Measurements from ENCODE around the gene CYFIP1.

CYFIP1 gene

GRCh38 chr15:22869856-22870255 is 110.3 kb downstream of the CYFIP1 start:
- Mint-ChIP-seq H3K9me3 (ENCODE audit: low read depth) (no peaks in the 10 kb centered on the region), H3K27me3 (no peaks in the 10 kb centered on the region), H3K27ac (no peak overlapping the region), H3K4me3 (no peak overlapping the region), H3K4me1 (ENCODE audit: low read depth) (no peaks in the 10 kb centered on the region), H3K36me3 (peaks cover 3% of the 10 kb centered on the region)

GRCh38 chr15:22868928-22869327 is 111.2 kb downstream of the CYFIP1 start:
- H3K4me3 Mint-ChIP-seq = no peak overlapping the region
- no peaks in the 10 kb centered on the region for H3K9me3 Mint-ChIP-seq (ENCODE audit: low read depth)
- no peaks in the 10 kb centered on the region for H3K4me1 Mint-ChIP-seq (ENCODE audit: low read depth)
- peaks cover 3% of the 10 kb centered on the region for H3K36me3 Mint-ChIP-seq
- H3K27ac Mint-ChIP-seq = peak overlapping the region; percentile 6
- H3K27me3 Mint-ChIP-seq = no peaks in the 10 kb centered on the region

- peaks cover 4% of the 10 kb centered on the region for H3K36me3 Mint-ChIP-seq
Observed at GRCh38 chr15:22868495-22868894, 111.7 kb downstream of the CYFIP1 start.

GRCh38 chr15:22867886-22868285 is 112.3 kb downstream of the CYFIP1 start:
- Mint-ChIP-seq H3K27ac (no peak overlapping the region), H3K4me1 (ENCODE audit: low read depth) (no peaks in the 10 kb centered on the region), H3K27me3 (no peaks in the 10 kb centered on the region), H3K4me3 (no peak overlapping the region), H3K36me3 (peaks cover 4% of the 10 kb centered on the region), H3K9me3 (ENCODE audit: low read depth) (no peaks in the 10 kb centered on the region)

More at GRCh38 chr15:22868495-22868894, 111.7 kb downstream of the CYFIP1 start:
- Mint-ChIP-seq H3K4me3 (no peak overlapping the region), H3K9me3 (ENCODE audit: low read depth) (no peaks in the 10 kb centered on the region), H3K27me3 (no peaks in the 10 kb centered on the region), H3K4me1 (ENCODE audit: low read depth) (no peaks in the 10 kb centered on the region), H3K27ac (no peak overlapping the region)

- Mint-ChIP-seq H3K27me3 (no peaks in the 10 kb centered on the region), H3K4me1 (ENCODE audit: low read depth) (peaks cover 5% of the 10 kb centered on the region), H3K36me3 (peaks cover 7% of the 10 kb centered on the region), H3K27ac (peak overlapping the region; percentile 13), H3K9me3 (ENCODE audit: low read depth) (no peaks in the 10 kb centered on the region), H3K4me3 (no peak overlapping the region)
Observed at GRCh38 chr15:22866079-22866478, 114.1 kb downstream of the CYFIP1 start.

- H3K9me3 Mint-ChIP-seq (ENCODE audit: low read depth) = no peaks in the 10 kb centered on the region
- H3K27ac Mint-ChIP-seq = no peak overlapping the region
- H3K27me3 Mint-ChIP-seq = no peaks in the 10 kb centered on the region
- H3K4me1 Mint-ChIP-seq (ENCODE audit: low read depth) = peaks cover 5% of the 10 kb centered on the region
- no peak overlapping the region for H3K4me3 Mint-ChIP-seq
- peaks cover 9% of the 10 kb centered on the region for H3K36me3 Mint-ChIP-seq
Observed at GRCh38 chr15:22863356-22863755, 116.8 kb downstream of the CYFIP1 start.

- peaks cover 9% of the 10 kb centered on the region for H3K36me3 Mint-ChIP-seq
- H3K4me1 Mint-ChIP-seq (ENCODE audit: low read depth) = peaks cover 5% of the 10 kb centered on the region
- no peaks in the 10 kb centered on the region for H3K9me3 Mint-ChIP-seq (ENCODE audit: low read depth)
- H3K27me3 Mint-ChIP-seq = no peaks in the 10 kb centered on the region
- H3K27ac Mint-ChIP-seq = peak overlapping the region; percentile 47
- no peak overlapping the region for H3K4me3 Mint-ChIP-seq
Observed at GRCh38 chr15:22861161-22861560, 119.0 kb downstream of the CYFIP1 start.

- no peak overlapping the region for H3K27ac Mint-ChIP-seq
- peaks cover 11% of the 10 kb centered on the region for H3K36me3 Mint-ChIP-seq
- no peaks in the 10 kb centered on the region for H3K9me3 Mint-ChIP-seq (ENCODE audit: low read depth)
- no peak overlapping the region for H3K4me3 Mint-ChIP-seq
- H3K4me1 Mint-ChIP-seq (ENCODE audit: low read depth) = peaks cover 2% of the 10 kb centered on the region
- no peaks in the 10 kb centered on the region for H3K27me3 Mint-ChIP-seq
Observed at GRCh38 chr15:22856659-22857058, 123.5 kb downstream of the CYFIP1 start.

- Mint-ChIP-seq H3K4me3 (no peak overlapping the region), H3K27ac (peak overlapping the region; percentile 3), H3K27me3 (no peaks in the 10 kb centered on the region), H3K36me3 (peaks cover 14% of the 10 kb centered on the region), H3K9me3 (ENCODE audit: low read depth) (no peaks in the 10 kb centered on the region), H3K4me1 (ENCODE audit: low read depth) (peaks cover 5% of the 10 kb centered on the region)
Observed at GRCh38 chr15:22855791-22856190, 124.4 kb downstream of the CYFIP1 start.

- H3K27ac Mint-ChIP-seq = no peak overlapping the region
Observed at GRCh38 chr15:22851513-22851912, 128.7 kb downstream of the CYFIP1 start.

GRCh38 chr15:22850055-22850454 is 130.1 kb downstream of the CYFIP1 start:
- Mint-ChIP-seq H3K27me3 (no peaks in the 10 kb centered on the region), H3K36me3 (peaks cover 5% of the 10 kb centered on the region), H3K4me1 (ENCODE audit: low read depth) (peaks cover 37% of the 10 kb centered on the region), H3K9me3 (ENCODE audit: low read depth) (no peaks in the 10 kb centered on the region), H3K4me3 (no peak overlapping the region), H3K27ac (no peak overlapping the region)

More at GRCh38 chr15:22851513-22851912, 128.7 kb downstream of the CYFIP1 start:
- peaks cover 30% of the 10 kb centered on the region for H3K4me1 Mint-ChIP-seq (ENCODE audit: low read depth)
- no peaks in the 10 kb centered on the region for H3K27me3 Mint-ChIP-seq
- H3K36me3 Mint-ChIP-seq = peaks cover 9% of the 10 kb centered on the region
- no peaks in the 10 kb centered on the region for H3K9me3 Mint-ChIP-seq (ENCODE audit: low read depth)
- no peak overlapping the region for H3K4me3 Mint-ChIP-seq

GRCh38 chr15:22846073-22846472 is 134.1 kb downstream of the CYFIP1 start:
- H3K27me3 Mint-ChIP-seq = no peaks in the 10 kb centered on the region
- H3K4me1 Mint-ChIP-seq (ENCODE audit: low read depth) = peaks cover 55% of the 10 kb centered on the region
- H3K4me3 Mint-ChIP-seq = no peak overlapping the region
- no peaks in the 10 kb centered on the region for H3K9me3 Mint-ChIP-seq (ENCODE audit: low read depth)
- H3K27ac Mint-ChIP-seq = no peak overlapping the region
- H3K36me3 Mint-ChIP-seq = peaks cover 5% of the 10 kb centered on the region

GRCh38 chr15:22845289-22845900 is 134.8 kb downstream of the CYFIP1 start:
- no peak overlapping the region for H3K27ac Mint-ChIP-seq
- H3K36me3 Mint-ChIP-seq = peaks cover 5% of the 10 kb centered on the region
- peaks cover 57% of the 10 kb centered on the region for H3K4me1 Mint-ChIP-seq (ENCODE audit: low read depth)
- no peaks in the 10 kb centered on the region for H3K27me3 Mint-ChIP-seq
- no peaks in the 10 kb centered on the region for H3K9me3 Mint-ChIP-seq (ENCODE audit: low read depth)
- no peak overlapping the region for H3K4me3 Mint-ChIP-seq

- Mint-ChIP-seq H3K9me3 (ENCODE audit: low read depth) (no peaks in the 10 kb centered on the region), H3K27ac (no peak overlapping the region), H3K27me3 (no peaks in the 10 kb centered on the region), H3K36me3 (peaks cover 5% of the 10 kb centered on the region), H3K4me1 (ENCODE audit: low read depth) (peaks cover 56% of the 10 kb centered on the region), H3K4me3 (no peak overlapping the region)
Observed at GRCh38 chr15:22844421-22845288, 135.5 kb downstream of the CYFIP1 start.

GRCh38 chr15:22839046-22839695 is 141.0 kb downstream of the CYFIP1 start:
- H3K36me3 Mint-ChIP-seq = peaks cover 5% of the 10 kb centered on the region
- H3K27me3 Mint-ChIP-seq = no peaks in the 10 kb centered on the region

More at GRCh38 chr15:22839046-22839695, 141.0 kb downstream of the CYFIP1 start:
- H3K4me1 Mint-ChIP-seq (ENCODE audit: low read depth) = peaks cover 32% of the 10 kb centered on the region
- H3K9me3 Mint-ChIP-seq (ENCODE audit: low read depth) = no peaks in the 10 kb centered on the region
- H3K4me3 Mint-ChIP-seq = peak overlapping the region; percentile 98
- H3K27ac Mint-ChIP-seq = peak overlapping the region; percentile 93
